NCI-H1694 treated with DMSO at 0.1 percent for 48 hours (cell line): ENCODE results near the gene WSB2.
A peak's percentile ranks its signal among the peaks of the same experiment; 100 is the strongest.

Experiments
- DNase-seq: peaks from one replicate; lab custom pipeline; 2025; lab: John Stamatoyannopoulos, UW

The WSB2 gene

DNA sequence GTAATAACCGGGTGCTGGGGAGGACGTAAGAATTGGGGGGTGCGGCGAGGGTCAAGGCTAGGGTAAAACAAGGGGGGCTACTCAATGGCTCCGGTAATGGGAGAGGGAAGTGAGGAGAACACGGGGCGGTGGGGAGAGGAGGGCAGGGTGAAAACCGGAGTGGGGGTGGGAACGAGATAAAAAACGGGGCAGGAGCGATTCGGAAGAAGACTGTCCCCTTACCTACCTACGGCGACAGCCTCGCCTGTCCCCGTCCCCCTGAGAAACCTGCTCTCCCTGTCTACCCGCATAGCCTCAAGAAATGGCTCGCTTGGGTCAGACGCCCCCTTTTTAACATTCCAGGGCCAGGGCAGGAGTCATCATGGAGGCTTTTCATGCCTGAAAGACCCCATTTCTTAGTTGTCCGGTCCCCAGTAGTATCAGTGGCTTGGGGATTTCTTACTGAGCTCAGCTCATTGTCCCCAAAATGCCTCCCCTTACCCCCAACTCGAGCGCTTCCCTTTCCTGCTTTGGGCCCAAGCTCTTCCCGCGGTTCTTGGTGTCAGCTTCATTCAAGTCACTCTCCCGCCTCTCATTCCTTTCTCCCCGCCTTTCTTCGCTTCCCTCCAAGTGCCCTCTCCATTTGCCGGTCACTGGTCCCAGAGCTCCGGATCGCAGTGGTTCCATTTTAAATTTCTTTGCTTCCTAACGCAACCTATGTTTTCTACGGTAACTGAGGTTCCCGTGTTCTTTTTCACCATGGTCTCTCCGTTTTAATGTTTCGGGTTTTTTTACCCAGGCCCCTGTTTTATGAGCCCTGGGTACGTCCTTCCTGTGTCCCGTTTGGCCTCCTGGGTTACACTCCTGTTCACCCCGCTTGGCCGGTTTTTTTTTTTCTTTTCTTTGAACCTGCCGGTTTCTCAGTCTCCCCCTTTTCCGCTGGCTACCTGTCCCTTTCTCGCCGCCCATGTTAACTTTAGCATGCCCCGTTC is 1.2 kb upstream of the WSB2 start:
- no peak for DNase-seq

DNA sequence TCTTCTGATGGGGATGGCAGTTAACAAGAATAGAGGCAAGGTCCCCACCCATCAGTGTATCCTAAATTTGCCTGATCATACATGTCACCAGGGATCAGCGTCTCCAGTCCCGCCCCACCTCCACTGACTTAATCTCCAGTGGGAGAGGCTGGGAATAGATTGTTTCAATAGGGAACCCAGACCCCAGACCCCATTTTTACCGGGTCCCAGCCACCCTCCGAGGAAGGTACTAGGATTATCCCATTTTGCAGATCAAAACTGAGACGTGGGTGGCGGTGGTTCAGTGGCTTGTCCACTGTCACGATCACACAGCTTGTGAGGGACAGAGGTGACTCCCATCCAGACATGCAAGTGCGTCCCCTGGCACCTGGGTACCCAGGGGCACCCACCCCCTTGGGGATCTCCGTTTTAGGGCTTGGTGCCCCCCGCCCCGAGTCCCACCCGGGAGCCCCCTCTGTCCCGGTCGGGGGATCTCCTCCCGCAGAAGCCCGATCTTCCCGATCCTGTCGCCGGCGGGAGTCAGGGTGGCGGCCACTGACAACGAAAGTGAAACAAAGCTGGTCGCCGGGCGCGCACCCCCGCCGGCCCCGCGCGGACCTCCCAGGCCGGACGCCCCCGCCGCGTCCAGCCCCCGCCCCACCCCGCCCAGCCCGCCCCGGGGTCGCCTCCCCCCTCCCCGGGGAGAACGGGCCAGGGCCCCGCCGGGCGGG is 523 bp downstream of the WSB2 start:
- no peak for DNase-seq

GRCh38 chr12:118059341-118060191 is 1.4 kb downstream of the WSB2 start:
- DNase-seq: no peak

GRCh38 chr12:118058881-118059280 is 2.1 kb downstream of the WSB2 start:
- no peak for DNase-seq

GRCh38 chr12:118058227-118058626 is 2.8 kb downstream of the WSB2 start:
- no peak for DNase-seq

- DNase-seq: peak; percentile 39
These were observed 4.9 kb downstream of the WSB2 start for GRCh38 chr12:118055865-118056773.

DNA sequence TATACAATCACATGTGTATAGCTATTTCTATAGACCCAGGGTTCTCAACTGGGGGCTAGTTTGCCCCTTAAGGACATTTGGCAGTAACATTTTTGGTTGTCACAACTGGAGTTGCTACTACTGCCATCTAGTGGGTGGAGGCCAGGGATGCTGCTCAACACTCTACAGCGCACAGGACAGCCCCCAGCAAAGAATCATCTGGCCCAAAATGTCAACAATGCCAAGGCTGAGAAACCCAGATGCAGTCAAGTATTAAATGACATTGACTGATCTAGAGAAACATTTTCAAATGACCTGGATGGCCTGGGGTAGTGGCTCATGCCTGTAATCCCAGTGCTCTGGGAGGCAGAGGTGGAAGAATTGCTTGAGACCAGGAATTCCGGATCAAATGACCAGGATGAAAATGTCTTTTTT is 5.8 kb downstream of the WSB2 start:
- no peak for DNase-seq

DNA sequence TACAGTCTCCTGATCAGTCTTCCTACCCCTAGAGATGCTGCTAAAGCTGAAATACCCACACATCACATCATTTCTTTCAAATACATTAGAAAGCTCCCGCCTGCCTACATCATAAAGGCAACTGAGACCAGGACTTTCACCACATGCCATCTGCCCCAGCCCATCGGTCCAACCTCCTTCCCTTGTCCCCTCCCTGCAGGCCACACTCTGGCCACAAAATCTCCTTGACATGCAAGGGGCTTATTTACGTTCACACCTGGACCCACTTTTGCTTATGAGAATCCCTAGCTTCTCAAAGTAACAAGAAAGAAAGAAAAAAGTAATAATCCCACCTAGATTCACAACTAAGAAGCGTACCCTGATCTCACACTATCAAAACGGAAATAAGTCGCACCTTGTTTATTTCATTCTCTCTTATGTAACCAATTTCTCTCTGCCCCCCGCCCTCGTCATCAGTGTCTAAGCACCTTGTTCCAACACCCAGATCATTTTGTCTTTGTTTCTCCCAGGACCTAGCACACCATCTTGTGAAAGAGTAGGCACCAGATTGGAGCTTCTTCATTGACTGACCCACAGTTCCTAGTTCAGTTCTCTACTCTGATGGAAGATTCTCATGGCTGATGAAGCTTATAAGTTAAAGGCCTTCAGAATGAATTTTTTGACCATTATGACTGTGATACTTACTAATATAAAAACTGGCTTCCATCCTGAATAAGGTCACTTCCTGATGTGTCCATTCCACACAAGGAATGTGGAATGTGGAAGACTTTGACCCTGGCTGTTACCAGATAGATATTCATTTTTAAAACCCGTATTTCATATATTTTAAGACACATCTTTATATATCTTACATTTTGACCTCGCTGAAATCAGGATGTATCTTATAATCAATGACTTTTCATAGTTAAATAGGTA is 7.7 kb downstream of the WSB2 start:
- no peak for DNase-seq

DNA sequence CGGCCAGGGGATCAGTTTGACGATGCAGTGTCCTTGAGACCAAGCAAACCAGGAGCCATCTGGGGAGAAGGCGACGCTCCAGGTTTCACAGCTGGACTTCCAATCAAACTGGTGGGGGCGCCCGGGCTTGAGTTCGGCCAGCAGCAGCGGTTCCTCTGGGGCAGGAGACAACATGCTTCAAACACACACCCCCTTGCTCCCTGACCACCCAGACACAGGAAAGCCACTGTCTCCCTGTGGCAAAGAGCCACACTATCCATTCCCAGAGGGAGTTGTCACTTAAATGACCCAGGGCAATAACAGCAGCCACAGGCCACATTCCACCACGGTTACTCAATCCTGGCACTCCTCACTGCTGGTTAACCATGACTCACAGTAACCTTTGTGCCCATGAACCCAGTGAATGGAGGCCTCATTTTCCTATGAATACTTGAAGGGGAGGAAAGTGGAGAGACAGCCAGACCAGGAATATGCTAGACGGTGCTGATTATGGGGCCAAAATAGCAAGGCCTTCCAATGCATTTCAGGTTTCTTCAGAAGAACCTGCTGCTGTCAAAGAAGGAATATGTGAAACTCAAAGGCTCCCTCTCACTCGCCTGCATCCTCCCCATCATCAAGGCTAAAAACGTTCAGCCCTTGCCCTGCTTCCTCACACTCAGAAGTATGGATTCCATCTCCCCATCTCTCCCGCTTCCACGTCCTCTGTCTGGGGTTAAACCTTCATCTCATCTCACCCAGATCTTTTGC is 8.5 kb downstream of the WSB2 start:
- DNase-seq: no peak

DNA sequence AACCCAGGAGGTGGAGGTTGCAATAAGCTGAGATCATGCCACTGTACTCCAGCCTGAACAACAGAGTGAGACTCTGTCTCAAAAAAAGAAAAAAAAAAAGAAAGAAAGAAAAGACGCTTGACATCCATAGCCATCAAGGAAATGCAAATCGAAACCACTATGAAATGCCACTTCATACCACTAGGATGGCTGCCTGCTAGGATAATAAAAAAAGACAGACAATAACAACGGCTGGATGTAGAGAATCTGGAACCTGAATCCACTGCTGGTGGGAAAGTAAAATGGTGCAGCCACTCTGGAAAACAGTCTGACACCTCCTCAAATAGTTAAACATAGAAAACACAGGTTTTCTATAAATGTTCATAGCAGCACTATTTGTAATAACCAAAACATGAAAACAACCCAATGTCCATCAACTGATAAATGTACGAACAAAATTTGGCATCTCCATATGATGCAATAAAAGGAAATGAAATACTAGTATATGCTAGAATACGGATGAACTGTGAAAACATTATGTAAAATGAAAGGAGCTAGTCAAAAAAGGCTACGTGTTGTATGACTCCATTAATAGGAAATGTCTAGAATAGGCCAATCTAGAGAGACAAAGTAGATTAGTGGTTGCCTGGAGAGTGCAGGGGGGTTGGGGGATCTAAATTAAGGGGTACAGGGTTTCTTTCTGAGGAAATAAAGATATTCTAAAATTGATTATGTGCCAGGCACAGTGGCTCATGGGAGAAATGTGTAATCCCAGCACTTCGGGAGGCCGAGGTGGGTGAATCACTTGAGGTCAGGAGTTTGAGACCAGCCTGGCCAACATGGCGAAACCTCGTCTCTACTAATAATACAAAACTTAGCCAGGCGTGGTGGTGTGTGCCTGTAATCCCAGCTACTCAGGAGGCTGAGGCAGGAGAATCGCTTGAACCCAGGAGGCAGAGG is 9.7 kb downstream of the WSB2 start:
- no peak for DNase-seq

DNA sequence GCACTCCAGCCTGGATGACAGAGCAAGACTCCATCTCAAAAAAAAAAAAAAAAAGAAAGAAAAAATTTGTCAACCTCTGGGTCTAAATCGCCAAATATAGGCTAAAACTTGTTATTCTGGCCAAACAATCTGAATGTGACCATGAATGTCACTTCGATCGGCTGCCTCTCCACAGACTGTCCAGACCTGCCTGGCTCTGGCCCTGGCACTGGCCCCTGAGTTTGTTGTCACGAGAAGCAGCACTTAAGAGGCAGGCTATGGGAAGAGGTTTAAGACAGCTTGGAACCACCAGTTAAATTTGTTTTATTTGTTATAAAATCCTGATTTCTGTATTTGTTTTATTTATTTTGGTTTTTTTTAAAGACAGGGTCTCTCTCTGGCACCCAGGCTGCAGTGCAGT is 14.5 kb downstream of the WSB2 start:
- DNase-seq: no peak

- DNase-seq: no peak
These were observed 16.4 kb downstream of the WSB2 start for GRCh38 chr12:118044577-118044976.

DNA sequence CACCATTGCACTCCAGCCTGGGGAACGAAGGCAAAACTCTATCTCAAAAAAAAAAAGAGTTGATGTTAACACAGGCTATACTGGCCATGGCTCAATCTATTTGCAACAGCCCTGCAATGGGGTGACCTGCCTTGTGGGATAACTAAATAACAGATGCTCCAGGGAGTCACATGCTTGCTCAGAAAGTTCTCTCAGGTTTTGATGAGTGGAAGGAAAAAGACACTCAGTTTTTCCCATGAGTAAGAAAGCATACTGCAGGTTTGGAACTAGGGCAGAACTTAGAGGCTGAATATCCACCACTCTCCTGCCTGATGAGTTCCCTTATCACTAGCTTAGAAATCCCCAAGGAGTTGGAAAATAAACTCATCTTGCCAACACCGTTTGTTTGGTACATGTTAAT is 16.9 kb downstream of the WSB2 start:
- DNase-seq: no peak

- no peak for DNase-seq
These were observed 18.9 kb downstream of the WSB2 start for GRCh38 chr12:118042091-118042490.

DNA sequence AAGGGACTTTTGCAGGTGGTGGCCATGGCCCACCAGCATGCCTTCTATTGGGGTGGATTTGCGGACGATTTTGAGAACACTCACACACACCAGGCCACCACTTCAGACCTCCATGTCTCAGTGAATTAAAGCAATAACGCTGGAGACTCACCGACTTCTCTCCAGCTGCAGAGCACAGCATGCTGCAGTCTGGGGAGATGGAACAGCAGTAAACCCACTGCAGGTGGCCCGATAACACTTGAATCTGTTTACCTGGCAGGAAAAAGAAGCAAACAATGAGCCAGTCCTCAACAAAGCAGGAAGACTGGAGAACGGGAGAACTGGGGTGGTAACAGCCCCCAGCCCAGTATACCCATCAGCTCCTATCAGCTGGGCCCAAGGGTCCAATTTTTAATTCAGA is 22.8 kb downstream of the WSB2 start:
- no peak for DNase-seq

GRCh38 chr12:118036672-118037411 is 24.1 kb downstream of the WSB2 start:
- no peak for DNase-seq

DNA sequence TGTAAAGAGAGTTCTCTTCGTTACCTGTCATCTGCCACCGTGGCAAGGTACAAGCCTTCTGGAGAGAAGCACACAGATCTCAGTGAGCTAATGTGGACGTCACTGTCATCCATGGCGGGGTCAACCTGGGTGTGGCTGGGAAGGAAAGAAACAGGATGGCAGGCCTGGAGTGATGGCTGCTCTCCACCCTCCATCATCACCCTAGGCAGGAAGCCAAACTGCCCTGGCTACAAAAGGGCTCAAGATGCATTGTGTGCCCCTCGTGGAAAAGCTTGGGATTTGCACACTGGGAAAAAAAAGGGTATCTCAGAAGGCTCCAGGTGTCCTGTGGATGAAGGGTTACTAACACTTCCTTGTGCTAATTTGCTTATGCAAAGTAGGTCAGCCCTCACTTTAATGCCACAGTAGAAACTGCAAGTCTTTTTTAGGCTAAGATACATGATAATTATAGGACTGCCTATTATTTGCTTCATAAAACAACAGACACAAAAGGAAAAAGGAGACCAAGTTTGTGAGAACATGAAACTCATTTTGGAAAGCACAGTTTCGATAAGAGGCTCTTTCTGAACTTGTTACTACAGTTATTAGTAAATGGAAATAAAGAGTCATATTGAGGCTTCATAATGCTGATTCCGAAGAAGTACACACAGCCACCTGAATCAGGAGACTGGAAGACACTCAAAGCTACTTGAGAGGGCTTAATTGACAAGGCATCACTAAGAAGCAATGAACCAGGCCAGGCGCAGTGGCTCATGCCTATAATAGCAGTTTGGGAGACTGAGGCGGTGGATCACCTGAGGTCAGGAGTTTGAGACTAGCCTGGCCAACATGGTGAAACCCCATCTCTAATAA is 25.6 kb downstream of the WSB2 start:
- DNase-seq: no peak
